ENCODE measurements around the gene C5orf15.
"Not testable (repeated sequence)": the region's sequence is repeated elsewhere in the genome, so short reads cannot be mapped to it uniquely, and the experiment has no call there.

C5orf15 gene

DNA sequence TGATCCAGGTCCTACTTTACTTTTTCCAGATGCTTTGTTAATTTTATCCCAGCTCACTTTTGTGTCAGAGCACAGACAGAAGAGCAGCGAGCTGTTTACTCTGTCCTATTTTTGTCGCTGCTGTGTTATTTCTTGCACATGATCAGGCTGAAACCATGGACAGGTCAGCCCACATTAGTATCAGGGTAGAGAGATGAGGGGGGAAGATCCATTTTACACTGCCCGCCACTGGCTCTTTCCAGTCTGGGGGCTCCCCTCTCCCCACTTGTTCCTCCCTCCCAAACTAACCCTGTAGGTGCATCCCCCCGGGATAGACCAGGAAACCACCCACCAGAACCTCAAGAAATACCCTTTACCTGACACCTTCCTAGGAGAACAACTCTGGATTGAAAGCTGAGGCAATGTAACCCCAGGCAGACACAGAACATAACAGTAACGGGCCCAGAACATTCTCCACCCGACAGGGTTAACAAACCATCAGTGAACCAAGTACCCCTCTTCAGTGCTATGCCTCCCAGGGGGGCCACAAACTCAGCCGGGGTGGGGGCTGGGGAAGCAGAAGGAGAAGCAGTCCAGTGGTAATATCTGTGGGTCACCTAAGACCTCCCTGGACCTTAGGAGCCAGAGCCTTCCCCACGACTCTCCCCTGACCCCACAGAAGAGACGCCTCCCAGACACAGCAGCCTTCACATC is 26.0 kb upstream of the C5orf15 start:
- no peak for DNase-seq

DNA sequence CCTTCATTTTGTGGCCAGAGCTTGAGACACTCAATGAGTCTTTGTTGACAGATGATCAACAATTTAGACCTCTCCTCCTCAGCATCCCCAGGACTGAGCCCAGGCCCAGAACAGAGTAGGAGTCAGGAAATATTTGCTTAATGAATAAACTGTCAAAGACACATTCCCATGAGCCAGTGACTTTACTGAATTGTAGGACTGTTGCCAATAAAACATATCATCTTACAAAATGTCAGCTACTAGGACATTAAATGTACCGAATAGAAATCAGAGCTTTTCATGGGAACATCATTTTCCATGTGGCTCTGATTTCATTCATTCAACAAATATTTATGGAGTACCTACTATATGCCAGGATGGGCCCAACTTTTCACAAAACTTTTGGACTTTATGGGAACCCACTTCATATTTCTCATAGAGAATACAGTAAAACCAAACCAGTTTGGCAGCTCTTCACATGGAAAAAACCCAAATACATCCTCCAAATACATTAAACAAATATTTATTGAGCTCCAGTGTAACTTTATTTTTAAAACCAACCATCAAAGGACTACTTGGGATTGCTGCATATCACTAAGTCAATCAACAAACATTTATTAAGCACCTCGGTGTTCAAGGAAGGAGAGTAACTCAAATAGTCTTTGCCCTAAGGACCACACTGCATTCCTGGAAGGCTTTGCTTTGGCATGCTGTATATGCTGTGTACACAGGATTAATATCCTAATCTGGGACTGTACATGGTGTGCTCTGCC is 24.9 kb upstream of the C5orf15 start:
- DNase-seq = peak; percentile 75

DNA sequence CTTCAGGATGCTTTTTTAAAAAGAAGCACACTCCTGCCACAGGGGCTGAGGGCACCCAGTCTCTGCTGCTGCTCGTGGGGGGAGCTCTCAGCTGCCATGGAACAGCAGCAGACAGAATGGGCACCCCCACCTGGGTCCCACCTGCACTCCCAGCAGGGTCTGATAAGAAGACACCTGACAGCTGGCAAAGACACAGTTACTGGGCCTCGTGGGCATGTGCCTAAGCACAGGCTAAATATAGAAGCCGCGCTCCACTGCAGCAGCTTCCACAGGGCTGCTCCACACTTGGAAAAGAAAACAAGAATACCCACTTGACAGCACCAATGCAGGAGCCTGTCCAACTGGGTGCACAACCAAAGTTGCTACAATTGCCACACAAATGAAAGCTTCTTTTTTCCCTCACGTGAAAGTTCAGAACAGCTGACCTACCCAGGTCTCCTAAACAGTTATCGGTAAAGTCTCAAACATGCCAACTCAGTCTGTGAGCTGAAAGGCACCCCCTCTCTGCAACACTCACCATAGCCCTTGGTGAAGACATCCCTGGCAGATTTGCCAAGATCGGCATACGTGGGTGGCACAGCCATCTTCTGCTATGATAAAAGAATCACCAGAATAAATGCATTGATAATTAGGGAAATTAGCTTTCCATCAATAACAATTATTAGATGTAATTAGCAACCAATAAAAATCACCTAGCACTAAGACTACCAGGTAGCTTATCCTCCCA is 24.2 kb upstream of the C5orf15 start:
- DNase-seq = no peak

DNA sequence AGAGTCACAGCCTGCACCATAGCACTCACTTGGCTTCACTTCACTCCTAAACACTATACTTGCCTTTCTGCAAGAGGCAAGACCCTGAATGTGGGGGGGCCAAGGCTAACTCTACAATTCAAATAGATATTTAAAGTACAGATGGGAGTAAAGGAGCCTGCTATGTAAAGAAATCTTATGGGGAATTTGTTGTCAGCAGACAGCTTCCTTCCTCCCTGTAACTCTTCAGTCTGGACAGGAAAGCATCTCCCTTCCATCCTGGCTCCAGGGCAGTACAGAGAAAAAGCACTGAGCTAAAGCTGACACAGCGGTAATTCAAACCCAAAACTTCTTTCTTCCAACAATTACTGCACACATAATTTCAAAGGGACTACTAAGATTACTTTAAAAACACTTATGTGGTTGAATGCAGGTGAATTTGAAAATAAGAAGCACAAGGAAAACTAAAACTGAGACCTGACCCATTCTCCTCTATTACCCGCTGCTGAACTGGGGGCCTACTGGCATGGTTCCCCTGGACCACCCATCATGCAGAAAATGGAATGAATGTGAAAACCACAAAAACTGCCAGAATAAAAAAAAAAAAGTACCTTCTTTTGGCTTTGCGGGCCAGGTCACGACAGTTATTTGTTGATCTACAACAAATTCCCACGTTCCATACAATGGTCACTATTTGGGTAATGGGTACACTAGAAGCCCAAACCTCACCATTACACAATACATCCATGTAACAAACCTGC is 22.9 kb upstream of the C5orf15 start:
- no peak for DNase-seq

DNA sequence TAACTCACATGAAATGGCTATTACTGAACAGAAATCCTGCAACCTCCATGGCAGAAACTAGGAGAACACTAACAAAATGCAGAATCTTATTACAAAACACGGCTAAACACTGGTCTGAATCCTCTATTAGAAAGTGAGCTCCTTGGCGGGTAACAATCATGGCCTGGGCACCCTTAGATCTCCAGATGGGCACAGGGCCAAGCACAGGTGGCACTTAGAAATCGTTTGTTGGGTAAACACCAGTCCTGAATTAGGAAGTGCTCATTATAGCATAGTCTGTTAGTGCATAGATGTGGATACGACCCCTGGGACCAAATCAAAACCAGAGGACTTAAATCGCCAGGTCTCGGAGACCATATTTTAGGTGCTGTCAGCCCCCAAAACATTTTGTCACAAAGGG is 22.0 kb upstream of the C5orf15 start:
- no peak for DNase-seq

DNA sequence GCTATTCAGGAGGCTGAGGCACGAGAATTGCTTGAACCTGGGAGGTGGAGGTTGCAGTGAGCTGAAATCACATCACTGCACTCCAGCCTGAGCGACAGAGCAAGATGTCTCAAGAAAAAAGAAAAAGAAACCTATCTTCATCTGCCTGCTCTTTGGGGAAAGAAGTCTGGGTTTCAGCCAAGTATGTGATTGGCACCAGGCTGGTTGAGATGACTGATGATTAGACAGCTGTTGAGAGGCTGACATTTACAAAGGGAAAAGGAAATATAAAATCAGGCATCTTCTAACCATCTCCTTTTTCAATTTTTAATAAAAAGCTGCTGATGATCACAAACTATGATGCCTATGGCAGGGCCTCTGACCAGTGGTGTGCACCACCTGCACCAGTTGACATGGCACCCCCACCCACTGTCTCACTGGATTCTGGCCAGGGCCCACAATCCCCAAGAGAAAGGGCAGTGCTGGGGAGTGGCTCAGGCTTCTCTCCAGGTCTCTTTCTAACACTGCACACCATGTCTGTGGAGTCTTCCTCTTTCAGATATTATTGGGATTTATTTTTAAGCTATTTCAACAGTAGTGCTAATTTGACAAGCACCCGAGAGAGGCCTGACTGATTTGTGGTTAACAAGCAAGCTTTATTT is 17.2 kb upstream of the C5orf15 start:
- no peak for DNase-seq

DNA sequence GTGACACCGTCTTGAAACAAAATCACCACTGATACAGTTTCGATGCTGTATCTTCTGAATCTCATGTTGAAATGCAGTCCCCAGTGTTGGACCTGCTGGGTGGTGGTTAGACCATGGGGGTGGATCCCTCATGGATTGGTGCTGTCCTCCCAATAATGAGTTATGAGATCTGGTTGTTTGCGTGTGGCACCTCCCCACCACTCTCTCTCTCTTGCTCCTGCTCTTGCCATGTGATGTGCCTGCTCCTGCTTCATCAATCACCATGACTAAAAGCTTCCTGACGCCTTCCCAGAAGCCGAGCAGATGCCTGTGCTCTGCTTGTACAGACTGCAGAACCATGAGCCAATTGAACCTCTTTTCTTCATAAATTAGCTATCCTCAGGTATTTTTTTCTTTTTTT is 15.2 kb upstream of the C5orf15 start:
- DNase-seq = peak; percentile 11

DNA sequence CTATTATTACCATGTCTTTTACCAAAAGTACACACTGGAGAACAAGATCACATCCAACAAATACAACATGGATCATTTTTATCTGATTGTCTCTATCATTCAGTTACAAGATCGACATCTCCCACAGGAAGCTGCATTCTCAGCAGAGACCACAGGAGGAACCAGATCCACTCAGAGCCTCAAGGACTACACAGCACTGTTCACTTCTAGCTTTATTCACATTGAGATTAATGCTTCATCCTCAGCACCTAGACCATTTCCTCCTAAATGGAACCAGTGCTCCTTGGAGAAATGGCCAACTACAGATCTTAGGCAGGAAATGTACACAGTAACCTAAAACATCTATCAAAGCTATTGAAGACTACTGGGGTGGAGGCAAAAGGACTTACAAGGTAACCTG is 13.3 kb upstream of the C5orf15 start:
- no peak for DNase-seq

DNA sequence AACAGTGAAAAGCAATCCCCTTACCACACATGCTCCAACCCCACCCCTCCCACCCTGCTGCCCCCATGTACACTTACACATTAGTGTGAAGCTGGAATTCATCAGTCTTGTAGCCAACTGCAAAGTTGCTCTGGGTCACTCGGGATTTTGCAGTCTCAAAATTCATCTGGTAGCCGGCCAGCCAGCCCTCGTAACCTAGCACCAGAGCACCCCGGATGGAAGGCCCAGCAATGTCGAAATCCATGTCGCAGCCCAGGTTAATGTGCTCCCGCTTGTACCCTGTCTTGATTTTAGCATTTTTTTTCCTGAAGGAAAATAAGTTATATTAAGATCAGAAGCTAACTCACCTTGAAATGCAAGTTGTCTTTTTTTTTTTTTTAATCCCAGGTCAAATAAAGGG is 12.2 kb upstream of the C5orf15 start:
- DNase-seq = no peak

DNA sequence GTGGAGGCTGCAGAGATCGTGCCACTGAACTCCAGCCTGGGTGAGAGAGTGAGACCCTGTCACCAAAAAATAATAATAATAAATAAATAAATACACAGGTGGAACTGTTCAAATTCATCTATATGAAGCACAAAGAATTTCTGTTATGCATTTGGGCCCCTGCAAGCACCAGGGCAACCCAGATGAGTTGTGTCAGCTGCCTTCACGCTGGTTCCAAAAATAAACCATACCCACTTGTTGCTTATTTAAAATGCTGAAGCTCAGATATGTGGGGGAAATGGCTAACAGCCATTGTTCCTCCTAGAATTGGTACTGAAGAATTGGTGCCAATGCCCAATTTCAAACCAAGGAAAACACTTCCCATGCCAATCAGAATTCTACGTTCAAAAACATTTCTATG is 10.5 kb upstream of the C5orf15 start:
- no peak for DNase-seq

DNA sequence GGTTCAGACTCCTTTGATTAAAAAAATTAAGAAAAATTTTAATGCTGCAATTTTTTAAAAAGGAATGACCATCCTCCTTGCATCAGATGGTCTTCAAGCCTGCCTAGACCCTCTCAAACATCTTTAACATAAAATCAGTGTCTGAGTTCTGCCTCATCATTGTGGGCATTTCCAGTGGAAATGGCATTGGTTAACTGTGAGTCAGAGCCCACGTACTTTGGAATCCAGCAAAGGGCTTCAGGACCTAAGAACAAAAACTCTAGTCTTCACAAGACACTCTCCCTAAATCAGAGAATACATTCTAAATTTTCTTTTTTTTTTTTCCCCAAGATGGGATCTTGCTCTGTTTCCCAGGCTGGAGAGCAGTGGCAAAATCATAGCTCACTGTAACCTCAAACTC is 9.4 kb upstream of the C5orf15 start:
- peak; percentile 71 for DNase-seq

DNA sequence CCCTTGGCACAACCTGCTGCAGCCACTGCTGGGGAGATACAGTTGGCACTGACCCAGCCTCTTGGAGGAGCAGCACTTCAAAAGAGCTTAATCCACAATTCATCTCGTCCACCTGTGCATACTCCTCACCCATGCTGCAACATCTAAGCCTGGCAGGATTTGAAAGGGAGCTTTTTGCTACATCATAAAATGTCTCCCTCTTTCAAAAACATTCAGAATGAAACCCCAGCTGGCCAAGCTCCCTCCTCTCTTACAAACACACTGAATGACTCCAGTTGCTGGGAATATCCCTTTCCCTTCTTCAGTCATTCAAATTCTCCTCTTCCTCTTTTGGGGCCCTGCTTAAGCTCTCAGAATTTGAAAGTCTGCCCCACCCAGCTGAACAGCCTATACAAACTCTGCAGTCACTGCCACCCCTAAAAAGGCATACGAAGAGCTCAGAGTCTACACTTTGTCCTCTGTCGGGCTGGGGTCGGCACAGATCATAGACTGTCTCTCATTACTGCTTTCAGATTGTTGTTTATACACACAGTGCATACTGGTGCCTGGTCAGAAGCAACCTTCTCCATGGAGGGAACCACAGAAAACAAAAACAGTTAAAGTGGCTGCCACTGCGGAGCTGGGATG is 8.8 kb upstream of the C5orf15 start:
- no peak for DNase-seq

DNA sequence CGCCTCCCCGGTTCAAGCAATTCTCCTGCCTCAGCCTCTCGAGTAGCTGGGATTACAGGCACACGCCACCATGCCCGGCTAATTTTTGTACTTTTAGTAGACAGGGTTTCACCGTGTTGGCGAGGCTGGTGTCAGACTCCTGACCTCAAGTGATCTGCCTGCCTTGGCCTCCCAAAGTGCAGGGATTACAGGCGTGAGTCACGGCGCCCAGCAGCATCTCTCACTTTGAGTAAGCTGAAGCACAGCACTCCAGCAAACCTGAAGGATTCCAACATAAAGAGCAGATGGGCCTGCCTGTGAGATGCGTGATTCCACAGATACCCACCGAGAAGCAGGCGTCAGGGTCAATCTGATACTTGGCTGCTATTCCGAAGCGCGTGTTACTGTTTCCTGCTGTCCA is 7.1 kb upstream of the C5orf15 start:
- not testable (repeated sequence) for DNase-seq

DNA sequence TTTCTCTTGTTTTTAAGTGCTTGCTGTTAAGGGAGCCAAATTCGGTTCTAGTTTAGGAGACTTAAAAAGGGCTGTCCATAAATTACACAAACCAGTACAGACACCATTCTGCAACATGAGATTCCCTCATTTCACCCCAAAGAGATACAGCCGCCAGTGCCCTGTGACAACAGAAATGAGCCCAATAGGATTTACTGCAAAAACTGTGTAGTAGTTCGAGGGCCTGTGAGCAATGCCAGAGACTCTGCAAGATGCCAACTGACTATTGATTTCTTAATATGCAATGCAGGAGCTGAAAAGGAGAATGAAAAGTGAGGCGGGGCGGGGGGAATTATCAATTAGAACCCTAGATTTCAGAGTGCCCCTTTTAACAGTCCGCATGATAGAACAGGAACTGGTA is 5.7 kb upstream of the C5orf15 start:
- DNase-seq = no peak

DNA sequence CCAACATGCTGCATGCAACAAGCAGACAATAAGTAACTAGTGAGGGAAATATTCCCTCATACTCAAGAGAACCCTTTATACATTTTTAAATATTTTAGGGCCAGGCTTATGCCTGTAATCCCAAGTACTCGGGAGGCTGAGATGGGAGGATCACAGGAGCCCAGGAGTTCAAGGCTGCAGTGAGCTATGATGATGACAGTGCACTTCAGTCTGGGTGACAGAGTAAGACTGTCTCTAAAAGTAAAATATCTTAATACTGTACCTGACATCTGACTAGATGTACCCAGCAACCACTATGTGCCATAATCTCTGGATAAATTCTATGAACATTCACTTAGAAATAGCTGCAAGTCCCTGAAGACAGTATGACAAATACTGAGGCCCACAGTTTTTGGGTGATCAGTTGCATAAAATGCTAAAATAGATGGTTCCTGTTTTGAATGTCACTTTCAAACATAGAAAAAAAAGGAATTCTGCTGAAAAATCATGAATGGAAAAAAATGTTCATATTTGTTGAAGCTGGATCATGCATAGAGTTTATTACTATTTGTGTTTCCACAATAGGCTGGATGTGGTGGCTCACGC is 2.0 kb upstream of the C5orf15 start:
- no peak for DNase-seq

DNA sequence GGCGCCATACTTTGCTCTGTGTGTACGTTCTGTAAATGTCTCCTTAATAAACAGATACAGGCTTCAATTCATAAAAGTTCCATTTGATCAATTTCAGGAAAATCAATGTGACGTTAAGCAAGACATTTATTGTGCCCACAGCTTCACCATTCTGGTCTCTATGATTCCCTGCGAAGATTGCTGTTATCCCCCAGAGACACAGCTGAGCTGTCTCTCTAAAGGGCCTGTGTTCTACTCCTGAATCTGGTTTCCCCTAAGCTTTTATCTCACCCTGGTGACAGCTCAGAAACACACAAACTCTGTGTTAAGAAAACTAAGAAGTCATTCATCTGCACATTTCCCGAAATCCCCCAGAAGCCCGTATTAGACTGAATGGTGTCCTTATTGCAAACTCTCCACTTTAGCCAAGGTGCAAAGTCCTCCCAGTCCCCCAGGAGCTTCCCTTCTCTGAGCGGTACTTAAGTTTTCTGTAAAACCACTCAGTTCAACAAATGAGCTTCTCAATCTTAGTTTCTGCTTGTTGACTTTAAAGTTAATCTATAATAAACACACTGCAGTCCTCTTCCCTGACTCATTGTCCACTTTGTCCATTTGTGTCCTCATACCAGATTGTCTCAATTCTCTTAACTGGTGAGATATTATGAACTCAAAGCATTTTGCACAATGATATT is 1.4 kb upstream of the C5orf15 start:
- no peak for DNase-seq

DNA sequence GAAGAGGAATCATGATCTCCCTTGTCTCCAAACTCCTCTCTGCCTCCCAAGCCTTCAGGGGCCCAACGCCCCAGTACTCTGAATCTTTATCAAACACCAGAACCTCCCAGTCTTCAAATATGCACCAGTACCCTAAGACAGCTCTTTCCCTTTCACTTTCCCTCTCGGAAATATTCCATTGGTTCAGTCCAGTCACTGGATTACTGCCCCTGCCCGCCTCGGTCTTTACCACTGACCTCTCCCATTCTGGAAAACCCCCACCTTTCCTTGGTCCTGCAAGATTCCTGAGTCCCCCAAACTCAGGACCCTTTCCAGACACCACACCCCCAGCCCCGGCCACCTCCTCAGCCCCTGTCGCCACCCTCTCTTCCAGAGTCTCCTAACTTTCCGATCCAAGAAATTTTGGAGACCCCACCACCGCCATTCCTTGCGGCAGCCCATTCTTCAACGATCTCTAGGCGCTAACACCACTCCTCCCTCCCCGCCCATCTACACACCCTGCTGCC is 674 bp downstream of the C5orf15 start:
- no peak for DNase-seq

DNA sequence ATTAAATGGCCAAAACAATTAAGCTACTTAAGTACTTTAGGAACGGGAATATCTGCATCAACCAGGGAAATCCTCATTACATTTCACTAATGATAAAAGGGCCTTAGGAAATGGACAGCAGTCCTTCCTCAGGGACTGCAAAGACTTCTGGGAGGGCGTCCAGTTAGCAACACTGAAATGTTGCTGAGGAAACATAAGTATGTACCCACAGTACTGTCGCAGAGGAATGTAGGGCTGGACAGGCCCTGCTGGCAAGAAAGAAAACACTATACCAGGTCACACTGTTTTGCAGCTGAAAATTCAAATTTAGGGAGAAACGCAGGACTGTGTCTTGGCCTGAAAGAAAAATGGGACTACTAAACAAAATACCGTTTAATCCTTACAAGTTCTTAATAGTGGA is 1.3 kb downstream of the C5orf15 start:
- DNase-seq = no peak

DNA sequence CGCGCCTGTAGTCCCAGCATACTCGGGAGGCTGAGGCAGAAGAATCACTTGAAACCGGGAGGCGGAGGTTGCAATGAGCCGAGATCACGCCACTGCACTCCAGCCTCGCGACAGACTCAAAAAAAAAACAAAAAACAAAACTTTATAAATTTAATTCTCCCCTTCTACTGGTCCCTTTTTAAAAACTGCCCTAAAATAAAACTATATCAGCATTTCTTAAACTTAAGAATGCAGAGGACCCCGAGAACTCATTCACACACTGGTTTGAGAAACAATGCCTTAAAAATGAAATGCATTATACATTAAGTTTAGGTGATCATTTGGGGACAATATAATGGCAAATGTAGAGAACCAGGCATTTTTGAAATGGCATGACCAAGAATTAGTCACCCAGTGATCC is 2.3 kb downstream of the C5orf15 start:
- DNase-seq = no peak

DNA sequence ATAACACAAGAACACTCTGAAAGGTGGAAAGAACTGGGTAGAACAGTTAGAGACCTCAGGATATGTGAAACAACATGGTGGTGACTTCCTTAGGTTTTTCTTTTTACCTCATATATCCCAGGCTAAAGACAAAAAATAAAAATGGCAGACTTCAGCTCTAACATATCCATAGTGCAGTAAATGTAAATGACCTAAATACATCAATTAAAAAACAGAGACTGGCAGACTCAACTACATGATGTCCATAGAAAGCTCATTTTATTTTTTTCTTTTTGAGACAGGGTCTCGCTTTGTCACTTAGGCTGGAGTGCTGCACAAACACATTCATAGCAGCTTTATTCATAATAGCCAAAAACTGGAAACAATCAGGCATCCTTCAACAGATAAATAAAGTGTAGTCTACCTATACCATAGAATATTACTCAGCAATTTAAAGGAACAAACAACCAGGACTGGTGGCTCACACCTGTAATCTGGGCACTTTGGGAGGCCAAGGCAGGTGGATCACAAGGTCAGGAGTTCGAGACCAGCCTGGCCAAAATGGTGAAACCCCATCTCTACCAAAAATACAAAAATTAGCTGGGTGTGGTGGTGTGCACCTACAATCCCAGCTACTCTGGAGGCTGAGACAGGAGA is 4.8 kb downstream of the C5orf15 start:
- DNase-seq = no peak

Data from fibroblast of skin of abdomen (primary cell).